ENCODE data around the gene UROS. TPM values are rescaled to one million over a fixed set of nuclear protein-coding genes. Genes with fewer than 3 reads are reported as not detected.

Gene UROS
- total and polyA plus RNA-seq, 8 donors: 8.2 to 60.9 (median 22.5) TPM

- peaks cover 0 to 12% (median 0%) of the 10 kb centered on the region in 4 donors for H3K36me3 ChIP-seq
- H3K4me1 ChIP-seq: no peaks in the 10 kb centered on the region
- TF ChIP-seq POLR2AphosphoS5 (IDR thresholded peaks at IDR 0.05) (no peak), EP300 (IDR thresholded peaks at IDR 0.05) (no peak), POLR2A (IDR thresholded peaks at IDR 0.05) (no peak), CTCF (IDR thresholded peaks at IDR 0.05) (no peak)
- H3K4me3 ChIP-seq: no peak overlapping the region
- no peaks in the 10 kb centered on the region for H3K9me3 ChIP-seq
- H3K27ac ChIP-seq: no peak overlapping the region
- no peak for DNase-seq
- WGBS, 5 donors: 92 to 99% (median 96%) methylated on average over 8 of the region's 8 CpGs
- intact Hi-C loops (cut with DNase I; ENCODE audit: low total_unique reads): no loop called here
- H3K27me3 ChIP-seq: no peaks in the 10 kb centered on the region
These were observed 41.7 kb downstream of the UROS start for GRCh38 chr10:125781374-125781773.

GRCh38 chr10:125779403-125780327 lies 43.4 kb downstream of the UROS start:
- H3K36me3 ChIP-seq: peaks cover 0 to 7% (median 0%) of the 10 kb centered on the region in 4 donors
- H3K27ac ChIP-seq: no peak overlapping the region
- peaks cover 0 to 3% (median 0%) of the 10 kb centered on the region in 3 donors for H3K27me3 ChIP-seq
- no peak for TF ChIP-seq CTCF (IDR thresholded peaks at IDR 0.05)
- no peak for TF ChIP-seq EP300 (IDR thresholded peaks at IDR 0.05)
- TF ChIP-seq POLR2A (IDR thresholded peaks at IDR 0.05): no peak
- TF ChIP-seq POLR2AphosphoS5 (IDR thresholded peaks at IDR 0.05): no peak
- no peaks in the 10 kb centered on the region for H3K9me3 ChIP-seq
- intact Hi-C loops (cut with DNase I; ENCODE audit: low total_unique reads): no loop called here
- no peak overlapping the region for H3K4me3 ChIP-seq
- no peak for DNase-seq
- 73 to 83% (median 80%) methylated on average over 9 to 10 of the region's 10 CpGs for WGBS, 5 donors
- H3K4me1 ChIP-seq: no peaks in the 10 kb centered on the region

- Histone ChIP-seq H3K9me3 (no peaks in the 10 kb centered on the region), H3K4me1 (peaks cover 0 to 6% (median 0%) of the 10 kb centered on the region in 4 donors), H3K36me3 (peaks cover 0 to 7% (median 0%) of the 10 kb centered on the region in 4 donors), H3K27ac (no peak overlapping the region), H3K27me3 (peaks cover 0 to 11% (median 0%) of the 10 kb centered on the region in 3 donors), H3K4me3 (no peak overlapping the region)
- 51 to 86% (median 66%) methylated on average over 5 of the region's 5 CpGs for WGBS, 5 donors
- intact Hi-C loops (cut with DNase I; ENCODE audit: low total_unique reads): no loop called here
- TF ChIP-seq POLR2A (IDR thresholded peaks at IDR 0.05) (no peak), EP300 (IDR thresholded peaks at IDR 0.05) (no peak), CTCF (IDR thresholded peaks at IDR 0.05) (no peak), POLR2AphosphoS5 (IDR thresholded peaks at IDR 0.05) (no peak)
- no peak for DNase-seq
These were observed 44.5 kb downstream of the UROS start for GRCh38 chr10:125778556-125778955.

GRCh38 chr10:125777806-125778205 lies 45.3 kb downstream of the UROS start:
- peaks cover 0 to 7% (median 0%) of the 10 kb centered on the region in 4 donors for H3K36me3 ChIP-seq
- H3K4me1 ChIP-seq: peaks cover 0 to 7% (median 0%) of the 10 kb centered on the region in 4 donors
- H3K4me3 ChIP-seq: no peak overlapping the region
- H3K27me3 ChIP-seq: peaks cover 0 to 14% (median 0%) of the 10 kb centered on the region in 3 donors
- H3K9me3 ChIP-seq: no peaks in the 10 kb centered on the region
- 89 to 93% (median 91%) methylated on average over 9 of the region's 9 CpGs for WGBS, 5 donors
- no peak overlapping the region for H3K27ac ChIP-seq
- intact Hi-C loops (cut with DNase I; ENCODE audit: low total_unique reads): no loop called here
- DNase-seq: no peak
- TF ChIP-seq POLR2AphosphoS5 (IDR thresholded peaks at IDR 0.05) (no peak), CTCF (IDR thresholded peaks at IDR 0.05) (no peak), POLR2A (IDR thresholded peaks at IDR 0.05) (no peak), EP300 (IDR thresholded peaks at IDR 0.05) (no peak)
